ENCODE data around the gene ANKRD34A. TPM values are rescaled to one million over a fixed set of nuclear protein-coding genes. Genes with fewer than 3 reads are reported as not detected.

The ANKRD34A gene
- total and polyA plus RNA-seq, 9 donors = 0.48 to 5.2 (median 2.3) TPM

GRCh38 chr1:145997718-145998023, 33.3 kb upstream of the ANKRD34A start:
- WGBS, 3 donors = 34 to 35% (median 35%) methylated on average over 3 of the region's 3 CpGs
- intact Hi-C loops (cut with DNase I) = no loop called here

GRCh38 chr1:145997016-145997717, 32.8 kb upstream of the ANKRD34A start:
- Histone ChIP-seq H3K27me3 (no peaks in the 10 kb centered on the region), H3K27ac (peak overlapping the region; percentile 74 to 86), H3K4me3 (peak overlapping the region; percentile 83), H3K4me1 (ENCODE audit: insufficient read depth) (peaks cover 12% of the 10 kb centered on the region), H3K9me3 (no peaks in the 10 kb centered on the region), H3K36me3 (peaks cover 4% of the 10 kb centered on the region)
- DNase-seq = peak in 4 of 5 donors; percentile 43 to 66 (median 54)
- TF ChIP-seq CTCF (IDR thresholded peaks at IDR 0.05) (no peak), EP300 (IDR thresholded peaks at IDR 0.05) (no peak), POLR2A (IDR thresholded peaks at IDR 0.05) (no peak)
- 19 to 20% (median 20%) methylated on average over 12 of the region's 12 CpGs for whole genome bisulfite sequencing, 3 donors
- intact Hi-C loops (cut with DNase I) = no loop called here

More at GRCh38 chr1:145997718-145998023, 33.3 kb upstream of the ANKRD34A start:
- H3K4me1 ChIP-seq (ENCODE audit: insufficient read depth) = peaks cover 9% of the 10 kb centered on the region
- H3K36me3 ChIP-seq = peaks cover 4% of the 10 kb centered on the region
- no peaks in the 10 kb centered on the region for H3K27me3 ChIP-seq
- H3K4me3 ChIP-seq = peak overlapping the region; percentile 83
- H3K27ac ChIP-seq = peak overlapping the region; percentile 74 to 86
- no peaks in the 10 kb centered on the region for H3K9me3 ChIP-seq
- TF ChIP-seq POLR2A (IDR thresholded peaks at IDR 0.05) (no peak), CTCF (IDR thresholded peaks at IDR 0.05) (no peak), EP300 (IDR thresholded peaks at IDR 0.05) (no peak)
- DNase-seq = peak in 1 of 5 donors; percentile 36

- Histone ChIP-seq H3K36me3 (peaks cover 4% of the 10 kb centered on the region), H3K27ac (peak within 1 kb of the TSS; percentile 74 to 86), H3K27me3 (no peaks in the 10 kb centered on the region), H3K4me1 (ENCODE audit: insufficient read depth) (peaks cover 12% of the 10 kb centered on the region), H3K4me3 (peak within 1 kb of the TSS; percentile 83), H3K9me3 (no peaks in the 10 kb centered on the region)
- WGBS, 3 donors = 0 to 1% (median 0%) methylated on average over 30 of the region's 30 CpGs
- TF ChIP-seq CTCF (IDR thresholded peaks at IDR 0.05) (peak in 1 of 3 donors; percentile 11), EP300 (IDR thresholded peaks at IDR 0.05) (no peak), POLR2A (IDR thresholded peaks at IDR 0.05) (peak; percentile 91)
- intact Hi-C loops (cut with DNase I) = no loop called here
- peak; percentile 96 to 99 (median 98) for DNase-seq
These were observed 32.1 kb upstream of the ANKRD34A start, which contains the start of gene TXNIP for GRCh38 chr1:145996433-145997015. Gene TXNIP (minus strand): TSS chr1:145996579. CDS start chr1:145996266, 313 bp downstream.

- no peaks in the 10 kb centered on the region for H3K27me3 ChIP-seq
- peaks cover 4% of the 10 kb centered on the region for H3K36me3 ChIP-seq
- H3K4me1 ChIP-seq (ENCODE audit: insufficient read depth) = peaks cover 12% of the 10 kb centered on the region
- H3K4me3 ChIP-seq = peak overlapping the region; percentile 83
- peak overlapping the region; percentile 60 to 74 for H3K27ac ChIP-seq
- TF ChIP-seq EP300 (IDR thresholded peaks at IDR 0.05) (peak; percentile 25), CTCF (IDR thresholded peaks at IDR 0.05) (no peak), POLR2A (IDR thresholded peaks at IDR 0.05) (no peak)
- intact Hi-C loops (cut with DNase I) = no loop called here
- WGBS, 3 donors = 0% methylated on average over 13 of the region's 13 CpGs
- H3K9me3 ChIP-seq = no peaks in the 10 kb centered on the region
- DNase-seq = peak in 1 of 5 donors; percentile 28
These were observed 31.6 kb upstream of the ANKRD34A start for GRCh38 chr1:145995964-145996432.

Data from ovary (tissue), 9 donors.